Rectal smooth muscle tissue (tissue), 1 donor: ENCODE results near the gene MGA.
A peak's percentile ranks its signal among the peaks of the same experiment; 100 is the strongest.

Experiments used
- H3K27ac ChIP-seq: one replicate; pipeline ENCODE4 v1.7.0; 2013; ENCODE audit warnings: low read depth, low read length, inconsistent platforms
- H3K27me3 ChIP-seq: one replicate; pipeline ENCODE4 v1.7.0; 2013; ENCODE audit warnings: low read length; ENCODE audit not compliant: control insufficient read depth, insufficient read depth
- H3K36me3 ChIP-seq: one replicate; pipeline ENCODE4 v1.7.0; 2013; ENCODE audit warnings: low read length; ENCODE audit not compliant: control insufficient read depth, insufficient read depth
- H3K4me1 ChIP-seq: one replicate; pipeline ENCODE4 v1.7.0; 2013; ENCODE audit warnings: low read length; ENCODE audit not compliant: control insufficient read depth, insufficient read depth
- H3K4me3 ChIP-seq: one replicate; pipeline ENCODE4 v1.7.0; 2013; ENCODE audit warnings: low read length
- H3K9ac ChIP-seq: one replicate; pipeline ENCODE4 v1.7.0; 2013; ENCODE audit warnings: low read length

MGA gene

DNA sequence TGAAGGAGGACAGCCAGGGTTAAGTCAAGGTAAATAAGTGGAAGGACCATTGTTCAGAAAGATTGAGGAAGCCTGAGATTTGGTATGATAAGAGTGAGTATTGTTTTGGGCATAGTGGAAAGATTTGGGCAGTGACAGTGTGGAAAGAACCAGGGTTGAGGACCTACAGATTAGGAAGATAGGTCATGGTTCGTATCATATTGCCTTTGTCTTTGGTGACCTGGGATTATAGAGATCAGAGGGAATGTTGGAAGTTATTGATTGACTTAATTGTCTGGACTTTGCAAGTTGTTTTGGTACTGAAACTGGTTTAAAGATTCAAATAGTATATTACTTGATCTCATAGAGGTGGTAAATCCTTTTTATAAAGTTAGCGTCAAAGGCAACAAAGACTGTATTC is 23.1 kb upstream of the MGA start:
- H3K4me1 ChIP-seq, result no peaks in the 10 kb centered on the region
- no peaks in the 10 kb centered on the region for H3K27me3 ChIP-seq
- no peak overlapping the region for H3K27ac ChIP-seq
- no peaks in the 10 kb centered on the region for H3K36me3 ChIP-seq
- no peak overlapping the region for H3K9ac ChIP-seq
- no peak overlapping the region for H3K4me3 ChIP-seq

DNA sequence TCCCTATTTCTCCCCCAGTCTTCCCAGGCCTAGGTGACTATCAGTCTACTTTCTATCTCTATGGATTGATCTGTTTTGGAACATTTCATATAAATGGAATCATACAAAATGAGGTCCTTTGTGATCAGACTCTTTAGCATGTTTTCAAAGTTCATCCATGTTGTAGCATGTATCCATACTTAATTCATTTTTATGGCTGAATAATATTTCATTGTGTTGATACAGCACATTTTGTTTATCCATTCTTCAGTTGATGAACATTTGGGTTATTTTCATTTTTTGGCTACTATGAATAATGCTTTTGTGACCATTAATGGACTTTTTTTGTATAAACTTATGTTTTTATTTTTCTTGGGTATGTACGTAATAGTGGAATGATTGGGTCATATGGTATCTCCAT is 19.2 kb upstream of the MGA start:
- Histone ChIP-seq H3K36me3 (no peaks in the 10 kb centered on the region), H3K27me3 (no peaks in the 10 kb centered on the region), H3K27ac (no peak overlapping the region), H3K4me1 (no peaks in the 10 kb centered on the region), H3K9ac (no peak overlapping the region), H3K4me3 (no peak overlapping the region)

DNA sequence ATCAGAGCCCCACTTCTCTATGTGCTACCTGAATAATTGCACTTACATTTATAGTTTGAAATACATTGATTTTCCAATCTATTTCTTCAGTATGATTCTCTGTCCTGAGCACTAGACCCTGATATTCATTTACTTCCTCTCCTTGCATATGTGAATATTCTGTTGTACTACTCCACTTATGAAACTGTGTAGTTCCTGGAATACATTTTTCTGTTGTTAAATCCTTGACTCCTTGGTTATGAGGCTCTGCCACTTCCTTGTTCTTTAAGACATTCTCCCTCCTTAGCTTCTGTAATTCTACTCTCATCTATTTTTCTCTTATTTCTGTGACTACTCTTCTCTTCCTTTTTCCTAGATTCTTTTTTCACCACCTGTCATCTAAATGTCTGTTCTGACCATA is 12.9 kb upstream of the MGA start:
- no peaks in the 10 kb centered on the region for H3K27me3 ChIP-seq
- no peak overlapping the region for H3K4me3 ChIP-seq
- no peaks in the 10 kb centered on the region for H3K4me1 ChIP-seq
- H3K9ac ChIP-seq, result no peak overlapping the region
- H3K36me3 ChIP-seq, result no peaks in the 10 kb centered on the region
- no peak overlapping the region for H3K27ac ChIP-seq

DNA sequence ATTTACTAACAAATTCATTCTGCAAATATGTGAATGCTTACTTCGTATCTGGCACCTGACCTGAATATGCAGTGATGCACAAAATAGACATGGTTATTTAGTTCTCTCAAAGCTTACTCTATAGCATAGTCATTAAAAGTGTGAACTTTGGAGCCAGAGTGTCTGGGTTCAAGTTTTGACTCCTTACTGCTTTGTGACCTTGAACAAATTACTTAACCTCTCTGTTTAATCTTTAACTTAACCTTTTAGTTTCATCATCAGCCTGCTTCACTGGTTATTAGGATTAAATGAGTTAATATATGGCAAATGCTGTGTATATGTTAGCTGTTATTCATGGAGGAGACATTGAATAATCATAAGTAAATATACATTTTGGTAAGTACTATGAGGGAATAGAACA is 12.1 kb upstream of the MGA start:
- H3K4me1 ChIP-seq, result no peaks in the 10 kb centered on the region
- H3K27me3 ChIP-seq, result no peaks in the 10 kb centered on the region
- H3K9ac ChIP-seq, result no peak overlapping the region
- H3K36me3 ChIP-seq, result no peaks in the 10 kb centered on the region
- H3K4me3 ChIP-seq, result no peak overlapping the region
- H3K27ac ChIP-seq, result no peak overlapping the region

DNA sequence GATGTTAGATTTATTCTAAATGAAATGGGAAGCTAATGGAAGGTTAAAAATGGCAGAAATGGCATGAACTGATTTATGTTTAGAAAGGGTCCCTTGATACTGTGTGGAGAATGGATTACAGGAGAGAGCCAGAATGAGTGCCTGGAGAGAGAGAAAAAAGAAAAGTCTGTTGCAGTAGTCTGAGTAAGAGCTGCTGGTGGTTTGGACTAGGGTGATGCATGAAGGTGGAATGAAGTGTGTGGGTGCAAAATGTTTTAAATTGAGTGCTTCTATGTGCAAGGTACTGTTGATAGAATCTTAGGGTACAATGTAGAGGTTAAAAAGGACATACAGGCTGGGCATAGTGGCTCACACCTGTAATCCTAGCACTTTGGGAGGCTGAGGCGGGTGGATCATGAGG is 11.4 kb upstream of the MGA start:
- no peaks in the 10 kb centered on the region for H3K36me3 ChIP-seq
- no peak overlapping the region for H3K9ac ChIP-seq
- H3K4me1 ChIP-seq, result no peaks in the 10 kb centered on the region
- no peak overlapping the region for H3K27ac ChIP-seq
- H3K27me3 ChIP-seq, result no peaks in the 10 kb centered on the region
- no peak overlapping the region for H3K4me3 ChIP-seq

DNA sequence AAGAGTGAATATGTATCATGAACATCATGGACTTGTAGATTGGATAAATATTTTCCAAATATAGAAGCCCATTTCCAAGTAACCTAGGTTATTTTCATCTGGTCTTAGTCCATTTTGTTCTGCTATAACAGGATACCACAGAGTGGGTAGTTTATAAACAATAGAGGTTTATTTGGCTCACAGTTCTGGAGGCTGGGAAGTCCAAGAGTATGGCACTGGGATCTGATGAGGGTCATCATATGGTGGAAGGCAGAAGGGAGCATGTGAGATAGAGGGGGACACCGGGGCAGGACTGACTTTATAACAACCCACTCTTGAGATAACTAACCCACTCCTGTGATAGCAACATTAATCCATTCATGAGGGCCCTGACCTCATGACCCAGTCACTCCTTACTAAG is 9.4 kb upstream of the MGA start:
- H3K36me3 ChIP-seq, result no peaks in the 10 kb centered on the region
- H3K9ac ChIP-seq, result no peak overlapping the region
- H3K4me3 ChIP-seq, result no peak overlapping the region
- H3K27ac ChIP-seq, result no peak overlapping the region
- H3K4me1 ChIP-seq, result no peaks in the 10 kb centered on the region
- no peaks in the 10 kb centered on the region for H3K27me3 ChIP-seq

DNA sequence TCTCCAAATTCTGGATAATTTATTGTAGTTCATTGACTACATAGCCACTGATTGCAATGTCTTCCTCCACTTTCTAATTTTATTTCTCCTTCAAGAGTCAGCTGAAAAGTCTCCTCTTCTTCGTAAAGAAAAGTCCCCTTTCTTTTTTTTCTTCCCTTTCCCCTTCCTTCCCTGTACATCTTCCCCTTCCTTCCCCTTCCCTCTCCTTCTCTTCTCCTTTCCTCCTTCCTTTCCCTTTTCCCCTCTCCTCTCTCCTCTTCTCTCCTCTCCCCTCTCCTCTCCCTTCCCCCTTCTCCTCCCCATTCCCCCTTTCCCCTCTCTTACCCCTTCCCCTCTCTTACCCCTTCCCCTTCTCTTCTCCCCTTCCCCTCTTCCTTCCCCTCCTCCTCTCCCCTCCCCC is 8.8 kb upstream of the MGA start:
- Histone ChIP-seq H3K27me3 (no peaks in the 10 kb centered on the region), H3K4me1 (no peaks in the 10 kb centered on the region), H3K27ac (no peak overlapping the region), H3K36me3 (no peaks in the 10 kb centered on the region), H3K9ac (no peak overlapping the region), H3K4me3 (no peak overlapping the region)

DNA sequence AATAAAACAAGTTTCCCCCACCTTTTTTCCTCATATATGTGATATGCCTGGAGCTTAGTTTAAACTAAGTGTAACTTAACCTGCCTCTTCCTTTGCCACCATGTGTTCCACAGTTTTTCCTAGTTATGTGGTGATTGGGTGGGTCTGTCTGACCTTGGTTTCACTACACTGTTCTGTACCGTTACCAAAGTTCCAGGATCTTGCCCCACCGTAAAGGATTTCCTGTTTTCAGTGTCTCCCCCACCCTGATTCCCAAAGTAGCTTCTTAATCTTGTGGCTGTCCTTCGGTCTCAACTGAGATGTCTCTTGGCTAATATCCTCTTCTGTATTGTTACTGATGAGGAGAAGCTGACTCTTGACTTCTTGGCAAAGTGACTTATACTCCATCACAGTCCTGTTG is 6.4 kb upstream of the MGA start:
- no peak overlapping the region for H3K4me3 ChIP-seq
- no peak overlapping the region for H3K27ac ChIP-seq
- no peak overlapping the region for H3K9ac ChIP-seq
- no peaks in the 10 kb centered on the region for H3K4me1 ChIP-seq
- H3K36me3 ChIP-seq, result no peaks in the 10 kb centered on the region
- H3K27me3 ChIP-seq, result no peaks in the 10 kb centered on the region

DNA sequence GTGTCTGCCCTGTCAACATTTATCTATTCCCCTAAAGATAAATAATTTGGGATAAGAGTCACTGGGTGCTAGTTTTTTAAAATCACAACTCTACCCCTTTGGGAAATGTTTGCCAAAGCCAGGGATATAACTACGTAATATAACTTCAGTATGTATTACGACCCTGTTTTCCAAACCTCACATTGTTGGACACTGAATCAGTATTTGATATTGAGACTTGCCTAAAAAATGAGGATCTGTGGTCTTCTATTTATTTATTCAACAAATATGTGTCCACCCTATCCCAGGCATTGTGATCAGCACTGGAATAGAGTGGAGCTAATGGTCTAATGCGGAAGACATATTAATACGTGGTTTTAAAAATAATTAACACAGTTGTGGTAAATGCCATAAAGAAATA is 4.5 kb upstream of the MGA start:
- Histone ChIP-seq H3K4me1 (no peaks in the 10 kb centered on the region), H3K27ac (no peak overlapping the region), H3K36me3 (no peaks in the 10 kb centered on the region), H3K4me3 (no peak overlapping the region), H3K9ac (no peak overlapping the region), H3K27me3 (no peaks in the 10 kb centered on the region)

DNA sequence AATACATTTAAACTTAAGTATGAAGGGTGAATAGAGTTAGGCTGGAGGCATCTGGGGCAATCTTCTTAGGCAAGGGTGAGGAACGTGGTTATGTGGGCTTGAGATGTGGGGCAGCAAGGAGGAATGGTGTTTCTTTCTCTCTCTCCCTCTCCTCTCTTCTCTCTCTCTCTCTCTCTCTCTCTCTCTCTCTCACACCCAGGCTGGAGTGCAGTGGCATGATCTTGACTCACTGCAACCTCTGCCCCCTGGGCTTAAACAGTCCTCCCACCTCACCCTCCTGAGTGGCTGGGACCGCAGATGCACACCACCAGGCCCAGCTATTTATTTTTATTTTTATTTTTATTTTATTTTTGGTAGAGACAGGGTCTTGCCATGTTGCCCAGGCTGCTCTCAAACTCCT is 4.0 kb upstream of the MGA start:
- no peak overlapping the region for H3K27ac ChIP-seq
- no peak overlapping the region for H3K4me3 ChIP-seq
- H3K27me3 ChIP-seq, result no peaks in the 10 kb centered on the region
- H3K9ac ChIP-seq, result no peak overlapping the region
- peaks cover 2% of the 10 kb centered on the region for H3K4me1 ChIP-seq
- no peaks in the 10 kb centered on the region for H3K36me3 ChIP-seq

DNA sequence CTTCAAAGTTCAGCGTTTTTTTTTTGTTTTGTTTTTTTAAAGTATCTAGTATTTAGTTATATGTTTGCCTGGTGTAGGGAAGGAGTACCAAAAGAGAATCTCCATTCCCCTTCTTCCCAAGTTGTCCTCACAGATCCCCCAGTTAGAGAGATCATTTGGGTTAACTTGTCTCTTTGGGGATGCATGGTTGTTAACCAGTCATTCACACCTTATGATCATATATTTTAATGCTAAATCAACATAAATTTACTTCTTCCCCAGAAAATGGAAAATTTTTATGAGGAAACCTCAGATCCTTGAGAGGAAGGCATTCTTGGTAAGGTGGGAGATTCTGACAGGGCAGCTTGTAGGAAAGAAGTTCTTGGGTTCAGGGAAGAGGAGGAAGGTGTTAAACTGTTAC is 1.5 kb upstream of the MGA start:
- Histone ChIP-seq H3K27ac (no peak overlapping the region), H3K9ac (no peak overlapping the region), H3K4me1 (peaks cover 7% of the 10 kb centered on the region), H3K4me3 (no peak overlapping the region), H3K36me3 (no peaks in the 10 kb centered on the region), H3K27me3 (no peaks in the 10 kb centered on the region)

DNA sequence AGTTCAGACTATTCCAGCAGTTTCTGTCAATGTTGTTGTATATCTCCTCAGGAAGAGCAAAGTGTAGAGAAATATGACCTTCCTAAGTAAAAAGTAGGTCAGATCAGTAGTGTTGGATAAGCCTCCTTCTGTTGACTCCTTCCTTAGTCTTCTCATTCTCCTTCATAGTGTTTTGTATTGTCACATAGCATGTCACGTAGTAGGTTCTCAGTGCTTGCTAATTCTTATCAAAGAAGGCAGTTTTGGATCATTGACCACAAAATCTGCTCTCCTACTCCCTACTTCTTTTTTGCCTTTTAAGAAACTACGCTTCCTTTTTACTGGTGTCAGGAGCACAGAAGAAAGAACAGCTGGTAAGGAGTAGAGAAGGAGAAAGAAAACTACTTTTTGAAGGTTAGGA is 1.0 kb upstream of the MGA start:
- no peak overlapping the region for H3K4me3 ChIP-seq
- H3K36me3 ChIP-seq, result no peaks in the 10 kb centered on the region
- no peaks in the 10 kb centered on the region for H3K27me3 ChIP-seq
- H3K4me1 ChIP-seq, result peaks cover 7% of the 10 kb centered on the region
- no peak overlapping the region for H3K9ac ChIP-seq
- H3K27ac ChIP-seq, result no peak overlapping the region

DNA sequence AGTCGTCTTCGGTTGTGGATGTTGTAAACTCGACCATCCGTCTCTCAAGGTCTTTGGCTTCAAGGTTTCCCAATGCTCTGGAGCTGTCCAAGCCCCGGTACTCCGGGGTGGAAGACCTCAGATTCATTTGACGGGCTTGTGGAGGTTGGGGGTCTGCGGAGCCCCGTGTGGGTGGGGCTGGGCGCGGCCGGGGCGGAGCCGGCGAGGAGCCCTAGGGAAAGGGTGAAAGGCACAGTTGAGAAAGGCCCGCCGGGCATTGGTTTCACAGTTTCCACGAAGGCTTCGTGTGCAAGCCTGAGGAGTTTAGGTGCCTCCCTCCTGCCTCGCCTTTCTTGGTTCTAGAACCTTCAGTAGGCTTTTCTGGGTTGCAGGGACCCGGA is 360 bp upstream of the MGA start:
- Histone ChIP-seq H3K36me3 (no peaks in the 10 kb centered on the region), H3K27me3 (no peaks in the 10 kb centered on the region), H3K9ac (no peak overlapping the region), H3K4me3 (peak overlapping the region; percentile 70), H3K4me1 (peaks cover 7% of the 10 kb centered on the region), H3K27ac (peak overlapping the region; percentile 70)

DNA sequence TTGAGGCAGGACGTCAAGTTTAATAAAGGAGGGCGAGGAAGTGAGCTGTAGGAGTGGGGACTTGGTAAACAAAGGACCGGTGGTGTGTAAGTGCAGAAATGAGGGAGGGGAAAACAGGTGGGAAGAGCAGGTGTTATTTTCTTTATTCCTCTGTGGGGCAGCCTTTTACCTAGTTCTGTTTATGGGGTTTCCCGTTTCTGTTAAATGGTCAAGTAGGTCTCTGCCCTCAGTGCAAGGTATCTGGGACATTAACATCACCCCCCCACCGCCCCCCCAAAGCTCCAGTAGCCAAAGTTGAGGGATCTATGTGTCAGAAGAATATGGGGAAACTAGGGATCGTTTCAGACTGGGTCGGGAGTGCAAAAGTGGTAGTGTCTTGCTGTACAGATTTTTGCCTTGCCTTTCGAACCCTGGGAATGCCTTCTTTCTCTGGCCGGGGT is 893 bp downstream of the MGA start:
- Histone ChIP-seq H3K36me3 (no peaks in the 10 kb centered on the region), H3K27ac (peak overlapping the region; percentile 53), H3K4me1 (peaks cover 7% of the 10 kb centered on the region), H3K4me3 (peak overlapping the region; percentile 70), H3K9ac (no peak overlapping the region), H3K27me3 (no peaks in the 10 kb centered on the region)
